ENCODE measurements around the gene CTSS.

DNA sequence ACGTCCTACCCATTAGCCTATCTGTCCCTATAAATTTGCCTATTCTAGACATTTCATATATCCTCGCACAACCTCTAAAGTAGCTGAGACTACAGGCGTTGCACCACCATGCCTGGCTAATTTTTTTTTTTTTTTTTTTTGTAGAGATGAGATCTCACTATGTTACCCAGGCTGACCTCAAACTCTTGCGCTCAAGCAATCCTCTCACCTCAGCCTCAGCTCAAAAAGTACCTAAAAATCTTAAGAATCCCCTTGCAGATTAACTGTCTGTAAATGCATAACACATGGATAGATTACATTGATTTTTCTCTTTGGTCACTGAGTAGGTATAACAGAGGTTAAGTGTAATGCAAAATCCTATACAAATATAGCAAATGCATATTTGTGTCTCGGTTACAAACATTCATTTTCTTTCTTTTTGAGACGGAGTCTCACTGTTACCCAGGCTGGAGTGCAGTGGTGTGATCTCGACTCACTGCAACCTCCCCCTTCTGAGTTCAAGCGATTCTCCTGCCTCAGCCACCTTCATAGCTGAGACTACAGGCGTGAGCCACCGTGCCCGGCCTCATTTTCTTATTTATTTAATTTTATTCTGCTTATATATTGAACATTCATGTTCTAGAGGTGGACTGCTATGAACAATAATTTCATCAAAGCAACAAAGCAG lies 47.2 kb downstream of the CTSS start:
- TF ChIP-seq, protein P1, sequence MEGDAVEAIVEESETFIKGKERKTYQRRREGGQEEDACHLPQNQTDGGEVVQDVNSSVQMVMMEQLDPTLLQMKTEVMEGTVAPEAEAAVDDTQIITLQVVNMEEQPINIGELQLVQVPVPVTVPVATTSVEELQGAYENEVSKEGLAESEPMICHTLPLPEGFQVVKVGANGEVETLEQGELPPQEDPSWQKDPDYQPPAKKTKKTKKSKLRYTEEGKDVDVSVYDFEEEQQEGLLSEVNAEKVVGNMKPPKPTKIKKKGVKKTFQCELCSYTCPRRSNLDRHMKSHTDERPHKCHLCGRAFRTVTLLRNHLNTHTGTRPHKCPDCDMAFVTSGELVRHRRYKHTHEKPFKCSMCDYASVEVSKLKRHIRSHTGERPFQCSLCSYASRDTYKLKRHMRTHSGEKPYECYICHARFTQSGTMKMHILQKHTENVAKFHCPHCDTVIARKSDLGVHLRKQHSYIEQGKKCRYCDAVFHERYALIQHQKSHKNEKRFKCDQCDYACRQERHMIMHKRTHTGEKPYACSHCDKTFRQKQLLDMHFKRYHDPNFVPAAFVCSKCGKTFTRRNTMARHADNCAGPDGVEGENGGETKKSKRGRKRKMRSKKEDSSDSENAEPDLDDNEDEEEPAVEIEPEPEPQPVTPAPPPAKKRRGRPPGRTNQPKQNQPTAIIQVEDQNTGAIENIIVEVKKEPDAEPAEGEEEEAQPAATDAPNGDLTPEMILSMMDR (conservative IDR thresholded peaks at IDR 0.05 in 1 of 2, IDR thresholded peaks at IDR 0.05 in 1 of 2; ENCODE audit: extremely low read depth in 1 of 2, insufficient read depth in 1 of 2, low read depth in 1 of 2, low read length in 2 of 2): no peak
- TF ChIP-seq EZH2 (IDR thresholded peaks at IDR 0.05; ENCODE audit: borderline replicate concordance, low read length): no peak

All from mammary epithelial cell (primary cell).